HFFc6 (cell line): ENCODE measurements around the gene TAGLN3. TPM values are rescaled to one million over a fixed set of nuclear protein-coding genes. Genes with fewer than 3 reads are reported as not detected.
"Not testable (repeated sequence)": the region's sequence is repeated elsewhere in the genome, so short reads cannot be mapped to it uniquely, and the experiment has no call there.

Experiments
- DNase-seq: peaks from one replicate; pipeline ENCODE4 v3.0.0-alpha.2; 2018
- H3K27ac Mint-ChIP-seq: 2 replicates; pipeline ENCODE4 v1.8.0; 2020; ENCODE audit warnings: mild to moderate bottlenecking, mixed read lengths
- H3K27me3 Mint-ChIP-seq: 2 replicates; pipeline ENCODE4 v1.8.0; 2021; ENCODE audit warnings: mild to moderate bottlenecking, moderate library complexity, mixed read lengths; ENCODE audit not compliant: insufficient read depth
- H3K36me3 Mint-ChIP-seq: 2 replicates; pipeline ENCODE4 v1.8.0; 2021; ENCODE audit warnings: low read depth, mixed read lengths
- H3K4me1 Mint-ChIP-seq: 2 replicates; pipeline ENCODE4 v1.8.0; 2020; ENCODE audit warnings: low read depth, mixed read lengths
- H3K4me3 Mint-ChIP-seq: 2 replicates; pipeline ENCODE4 v1.8.0; 2020; ENCODE audit warnings: mild to moderate bottlenecking, moderate library complexity, mixed read lengths
- H3K9me3 Mint-ChIP-seq: 2 replicates; pipeline ENCODE4 v1.8.0; 2020; ENCODE audit warnings: mild to moderate bottlenecking, mixed read lengths
- CTCF ChIP-seq: fragments of 200-600 bp; sonication (generic); IDR thresholded peaks from 2 replicates; pipeline ENCODE4 v1.5.0; 2021; ENCODE audit warnings: antibody characterized with exemption, mild to moderate bottlenecking
- total RNA-seq, 6 experiments: library from RNA; stranded (reverse); fragmentation: NEBNext Ultra II Directional; extraction: Animal tissue kit (Norgen Biotek cat#: 25700); gene quantifications; 2 replicates in 1 of 6; 3 replicates in 5 of 6; pipeline ENCODE4 v1.2.3, GENCODE V29; 2021

TAGLN3 gene
- total RNA-seq, 6 experiments from 2014 or later = 0.26 to 0.63 (median 0.43) TPM; not detected in 3

- H3K36me3 Mint-ChIP-seq = no peaks in the 10 kb centered on the region
- H3K4me3 Mint-ChIP-seq = no peak overlapping the region
- H3K27me3 Mint-ChIP-seq = no peaks in the 10 kb centered on the region
- no peak overlapping the region for H3K27ac Mint-ChIP-seq
- no peak for TF ChIP-seq CTCF
- no peaks in the 10 kb centered on the region for H3K9me3 Mint-ChIP-seq
- no peak for DNase-seq
- H3K4me1 Mint-ChIP-seq = peaks cover 17% of the 10 kb centered on the region; the same call in 1 of the 2 replicates
These were observed 32.2 kb downstream of the TAGLN3 start for GRCh38 chr3:112030901-112031300.

- no peaks in the 10 kb centered on the region for H3K9me3 Mint-ChIP-seq
- TF ChIP-seq CTCF = no peak
- H3K36me3 Mint-ChIP-seq = no peaks in the 10 kb centered on the region
- no peak for DNase-seq
- no peaks in the 10 kb centered on the region; the same call in 1 of the 2 replicates for H3K27me3 Mint-ChIP-seq
- peaks cover 17% of the 10 kb centered on the region; the same call in 1 of the 2 replicates for H3K4me1 Mint-ChIP-seq
- H3K27ac Mint-ChIP-seq = no peak overlapping the region
- H3K4me3 Mint-ChIP-seq = no peak overlapping the region
These were observed 33.5 kb downstream of the TAGLN3 start for GRCh38 chr3:112032098-112032731.

GRCh38 chr3:112034436-112034835 lies 35.7 kb downstream of the TAGLN3 start, which contains the start of gene TMPRSS7:
TMPRSS7 (plus strand) TSS chr3:112034736; CDS start chr3:112034846, 110 bp downstream.
- H3K4me3 Mint-ChIP-seq = no peak within 1 kb of the TSS
- no peaks in the 10 kb centered on the region; the same call in 1 of the 2 replicates for H3K27me3 Mint-ChIP-seq
- H3K9me3 Mint-ChIP-seq = peaks cover 5% of the 10 kb centered on the region; the same call in 1 of the 2 replicates
- peaks cover 28% of the 10 kb centered on the region for H3K4me1 Mint-ChIP-seq
- H3K27ac Mint-ChIP-seq = no peak within 1 kb of the TSS
- no peak for TF ChIP-seq CTCF
- H3K36me3 Mint-ChIP-seq = peaks cover 5% of the 10 kb centered on the region; the same call in 1 of the 2 replicates
- no peak for DNase-seq

GRCh38 chr3:112035241-112035640 lies 36.5 kb downstream of the TAGLN3 start:
- H3K9me3 Mint-ChIP-seq = peaks cover 5% of the 10 kb centered on the region; the same call in 1 of the 2 replicates
- no peak overlapping the region for H3K27ac Mint-ChIP-seq
- H3K4me1 Mint-ChIP-seq = peaks cover 27% of the 10 kb centered on the region
- no peak for DNase-seq
- TF ChIP-seq CTCF = no peak
- H3K4me3 Mint-ChIP-seq = no peak overlapping the region
- H3K27me3 Mint-ChIP-seq = no peaks in the 10 kb centered on the region; the same call in 1 of the 2 replicates
- peaks cover 5% of the 10 kb centered on the region; the same call in 1 of the 2 replicates for H3K36me3 Mint-ChIP-seq

- DNase-seq, H3K27ac Mint-ChIP-seq, H3K4me3 Mint-ChIP-seq, H3K27me3 Mint-ChIP-seq, H3K9me3 Mint-ChIP-seq, H3K36me3 Mint-ChIP-seq: not testable (repeated sequence)
- peaks cover 16% of the 10 kb centered on the region for H3K4me1 Mint-ChIP-seq
These were observed 38.5 kb downstream of the TAGLN3 start for GRCh38 chr3:112037194-112037593.

GRCh38 chr3:112038863-112039262 lies 40.1 kb downstream of the TAGLN3 start:
- H3K27ac Mint-ChIP-seq = no peak overlapping the region
- peaks cover 5% of the 10 kb centered on the region; the same call in 1 of the 2 replicates for H3K36me3 Mint-ChIP-seq
- no peak overlapping the region for H3K4me3 Mint-ChIP-seq
- no peaks in the 10 kb centered on the region; the same call in 1 of the 2 replicates for H3K27me3 Mint-ChIP-seq
- H3K9me3 Mint-ChIP-seq = peaks cover 5% of the 10 kb centered on the region; the same call in 1 of the 2 replicates
- H3K4me1 Mint-ChIP-seq = peaks cover 16% of the 10 kb centered on the region
- peak; percentile 6 for DNase-seq
- TF ChIP-seq CTCF = no peak
